HCT116 (cell line): ENCODE measurements around the gene PLEKHA4. TPM values are rescaled to one million over a fixed set of nuclear protein-coding genes. Genes with fewer than 3 reads are reported as not detected.
"Not testable (repeated sequence)": the region's sequence is repeated elsewhere in the genome, so short reads cannot be mapped to it uniquely, and the experiment has no call there.

Experiments
- ATAC-seq: fragments of 200-7000 bp; cut with Tn5 transposase; 2 replicates; pipeline ENCODE4 v1.9.1; 2020; ENCODE audit warnings: mild to moderate bottlenecking, moderate library complexity
- BruUV-seq: library from RNA; stranded (reverse); fragments of 400-500 nt; replicated peaks from 2 replicates; lab custom pipeline; 2021; lab: Mats Ljungman, UMichigan
- CTCF ChIA-PET: fragments of 300-600 bp; sonication (Branson Sonifier 250); formaldehyde crosslinking; loops from one replicate; lab custom pipeline; 2021; ENCODE audit warnings: antibody characterized with exemption; lab: Charles Lee
- POLR2A ChIA-PET: fragments of 300-600, 350-600 bp; sonication (Branson Sonifier 250); formaldehyde crosslinking; loops from one replicate; lab custom pipeline; 2021; ENCODE audit warnings: antibody characterized with exemption; lab: Charles Lee
- RAD21 ChIA-PET, 2 experiments: fragments of 300-600 bp; sonication (Branson Sonifier 250); formaldehyde crosslinking; loops; one replicate each; lab custom pipeline; 2023; ENCODE audit warnings: low total read pairs in 2 of 2; ENCODE audit not compliant: uncharacterized antibody in 2 of 2, unreplicated experiment in 2 of 2, low non-redundant PET in 1 of 2; lab: Charles Lee
- DNase-seq: peaks from one replicate; pipeline ENCODE4 v3.0.0-alpha.2; 2010; ENCODE audit warnings: low read depth, low spot score
- H2AFZ ChIP-seq: fragments of 200-600 bp; shearing (Covaris generic), sonication (generic); 2 replicates; pipeline ENCODE4 v1.6.1; 2017; ENCODE audit warnings: low read depth, mixed run types, mixed read lengths, antibody characterized with exemption, low read length; ENCODE audit not compliant: poor library complexity, severe bottlenecking
- H3K27ac ChIP-seq: 2 replicates; pipeline ENCODE4 v1.5.1; 2012; ENCODE audit warnings: low read depth, low read length
- H3K27me3 ChIP-seq: fragments of 200-600 bp; sonication (generic); 2 replicates; pipeline ENCODE4 v1.6.1; 2016; ENCODE audit warnings: mixed run types, low read length, mixed read lengths; ENCODE audit not compliant: insufficient read depth
- H3K36me3 ChIP-seq, 2 experiments: fragments of 200-500 bp in 1 of 2; fragments of 200-600 bp in 1 of 2; sonication (Bioruptor generic) in 1 of 2; sonication (generic) in 1 of 2; 2 replicates each; pipeline versions ENCODE4 v1.5.1 to v1.6.1; 2014 to 2016; ENCODE audit warnings: low read length in 2 of 2, inconsistent platforms in 1 of 2, mixed read lengths in 1 of 2, mixed run types in 1 of 2; ENCODE audit not compliant: insufficient read depth in 2 of 2, control insufficient read depth in 1 of 2
- H3K4me1 ChIP-seq, 2 experiments: fragments of 200-600 bp in 1 of 2; sonication (generic) in 1 of 2; 2 replicates each; pipeline versions ENCODE4 v1.5.1 to v1.6.1; 2012 to 2017; ENCODE audit warnings: low read length in 2 of 2, inconsistent platforms in 1 of 2, mild to moderate bottlenecking in 1 of 2, mixed read lengths in 1 of 2, mixed run types in 1 of 2, moderate library complexity in 1 of 2; ENCODE audit not compliant: insufficient read depth in 2 of 2, control insufficient read depth in 1 of 2
- H3K4me2 ChIP-seq: fragments of 200-600 bp; sonication (generic); 2 replicates; pipeline ENCODE4 v1.6.1; 2017; ENCODE audit warnings: mixed run types, low read length, mixed read lengths
- H3K4me3 ChIP-seq, 2 experiments: fragments of 200-600 bp in 1 of 2; sonication (generic) in 1 of 2; replicated peaks in 1 of 2; 2 replicates each; pipeline ENCODE4 v1.5.1; 2011 to 2016; ENCODE audit warnings: low read length in 2 of 2, control low read depth in 1 of 2, low read depth in 1 of 2, mild to moderate bottlenecking in 1 of 2, mixed read lengths in 1 of 2, mixed run types in 1 of 2
- H3K79me2 ChIP-seq: fragments of 200-600 bp; sonication (generic); 2 replicates; pipeline ENCODE4 v1.6.1; 2017; ENCODE audit warnings: mild to moderate bottlenecking, mixed run types, low read length, moderate library complexity, mixed read lengths; ENCODE audit not compliant: insufficient read depth
- H3K9ac ChIP-seq: fragments of 200-600 bp; sonication (generic); 2 replicates; pipeline ENCODE4 v1.6.1; 2016; ENCODE audit warnings: low read length, mixed read lengths
- H3K9me2 ChIP-seq: fragments of 200-600 bp; sonication (generic), shearing (Covaris generic); 2 replicates; pipeline ENCODE4 v1.6.1; 2017; ENCODE audit warnings: mixed run types, mild to moderate bottlenecking, moderate library complexity; ENCODE audit not compliant: insufficient read depth
- H3K9me3 ChIP-seq, 2 experiments: fragments of 200-500 bp in 1 of 2; fragments of 200-600 bp in 1 of 2; sonication (Bioruptor generic) in 1 of 2; sonication (generic) in 1 of 2; 2 replicates each; pipeline ENCODE4 v1.6.1; 2014 to 2017; ENCODE audit warnings: low read length in 2 of 2, mixed read lengths in 2 of 2, inconsistent platforms in 1 of 2, low read depth in 1 of 2, mild to moderate bottlenecking in 1 of 2, mixed run types in 1 of 2, moderate library complexity in 1 of 2; ENCODE audit not compliant: control insufficient read depth in 1 of 2, insufficient read depth in 1 of 2
- H4K20me1 ChIP-seq: fragments of 200-600 bp; sonication (generic), shearing (Covaris generic); 2 replicates; pipeline ENCODE4 v1.6.1; 2017; ENCODE audit warnings: mixed run types, mild to moderate bottlenecking, moderate library complexity; ENCODE audit not compliant: insufficient read depth
- CTCF ChIP-seq, 3 experiments: fragments of 200-600 bp in 1 of 3; sonication (generic) in 1 of 3; IDR thresholded peaks in 2 of 3; conservative IDR thresholded peaks in 1 of 3; 2 replicates each; pipeline ENCODE4 v1.5.1; 2012 to 2017; ENCODE audit warnings: low read depth in 2 of 3, low read length in 2 of 3, antibody characterized with exemption in 1 of 3, borderline replicate concordance in 1 of 3, control low read depth in 1 of 3, mild to moderate bottlenecking in 1 of 3, mixed read lengths in 1 of 3, mixed run types in 1 of 3, moderate library complexity in 1 of 3; ENCODE audit not compliant: insufficient read depth in 1 of 3
- EZH2 ChIP-seq: fragments of 200-600 bp; sonication (generic); IDR thresholded peaks from 2 replicates; pipeline ENCODE4 v1.6.1; 2017; ENCODE audit warnings: antibody characterized with exemption, mixed run types
- FOSL1 ChIP-seq: IDR thresholded peaks from 2 replicates; pipeline ENCODE4 v1.6.1; 2012; ENCODE audit warnings: low read depth
- JUND ChIP-seq: IDR thresholded peaks from 2 replicates; pipeline ENCODE4 v1.6.1; 2012
- POLR2AphosphoS5 ChIP-seq: IDR thresholded peaks from 2 replicates; pipeline ENCODE4 v1.6.1; 2011; ENCODE audit warnings: mild to moderate bottlenecking, low read depth, low read length, moderate library complexity
- TCF7L2 ChIP-seq: IDR thresholded peaks from 2 replicates; pipeline ENCODE4 v1.7.0; 2011; ENCODE audit warnings: borderline replicate concordance, inconsistent platforms; ENCODE audit not compliant: insufficient read depth, insufficient read length; ENCODE audit errors: extremely low read depth
- YY1 ChIP-seq: IDR thresholded peaks from 2 replicates; pipeline ENCODE4 v1.6.1; 2011; ENCODE audit warnings: low read length, low read depth, moderate library complexity, mild to moderate bottlenecking; ENCODE audit not compliant: insufficient replicate concordance; ENCODE audit errors: extremely low read depth
- intact Hi-C: fragments of 100-400 bp; cut with micrococcal nuclease; formaldehyde crosslinking; loops from 2 replicates; pipeline ENCODE4 v1.10.0; 2022
- total RNA-seq: library from RNA; stranded (reverse); gene quantifications from one replicate; pipeline ENCODE4 v1.2.1, GENCODE V29; 2021; ENCODE audit not compliant: unreplicated experiment

The PLEKHA4 gene
- total RNA-seq, 1 experiment from 2014 or later = 20.4 TPM

GRCh38 chr19:48876043-48876981, 7.9 kb upstream of the PLEKHA4 start:
- H2AFZ ChIP-seq, RAD21 ChIA-PET, H3K9me2 ChIP-seq, H3K27me3 ChIP-seq, DNase-seq, BruUV-seq, ATAC-seq, intact Hi-C loops, H3K9me3 ChIP-seq: not testable (repeated sequence)
- peak overlapping the region in 1 of 2 experiments; percentile 17; a peak in 2 of 4 replicates for H3K4me3 ChIP-seq
- H3K4me2 ChIP-seq = peak overlapping the region; percentile 89
- CTCF ChIA-PET = interaction anchor here (0.6 to 0.8 kb wide), 2 partner anchors 88 to 616 kb away, joined by 3 to 9 read pairs; no protein-coding TSS in a partner anchor
- peaks cover 16% of the 10 kb centered on the region; the same call in 1 of the 2 replicates for H4K20me1 ChIP-seq
- peak; percentile 44 for TF ChIP-seq POLR2AphosphoS5
- TF ChIP-seq JUND = peak; percentile 61
- TF ChIP-seq FOSL1 = peak; percentile 67
- H3K9ac ChIP-seq = peak overlapping the region; percentile 100
- H3K4me1 ChIP-seq = peaks cover 35 to 44% of the 10 kb centered on the region in 2 experiments
- H3K79me2 ChIP-seq = peaks cover 42% of the 10 kb centered on the region
- peaks cover 13 to 27% of the 10 kb centered on the region in 2 experiments for H3K36me3 ChIP-seq
- POLR2A ChIA-PET = interaction anchor here (0.8 to 1.3 kb wide), 3 partner anchors 24 to 91 kb away, joined by 3 read pairs; partner anchors contain the start of genes DHDH and NUCB1
- peak overlapping the region; percentile 90; the same call in 1 of the 2 replicates for H3K27ac ChIP-seq

GRCh38 chr19:48874303-48875135, 6.1 kb upstream of the PLEKHA4 start:
- Histone ChIP-seq H3K27ac (peak overlapping the region; percentile 90), H3K36me3 (peaks cover 13 to 27% of the 10 kb centered on the region in 2 experiments), H3K4me1 (peaks cover 39 to 49% of the 10 kb centered on the region in 2 experiments), H3K27me3 (no peaks in the 10 kb centered on the region), H3K9ac (peak overlapping the region; percentile 100), H2AFZ (no peak overlapping the region), H3K79me2 (peaks cover 42% of the 10 kb centered on the region), H3K9me2 (no peaks in the 10 kb centered on the region), H3K4me2 (peak overlapping the region; percentile 89), H4K20me1 (peaks cover 16% of the 10 kb centered on the region; the same call in 1 of the 2 replicates), H3K4me3 (peak overlapping the region; percentile 93 to 100), H3K9me3 (no peaks in the 10 kb centered on the region)
- ChIA-PET CTCF (interaction anchor here (1.3 kb wide), 1 partner anchor 96 kb away, joined by 3 read pairs; no protein-coding TSS in a partner anchor), RAD21 (no interaction called here), POLR2A (interaction anchor here (0.6 to 1.4 kb wide), 5 partner anchors 21 to 611 kb away, joined by 3 to 4 read pairs (median 3); no protein-coding TSS in a partner anchor)
- no peak; the same call in 1 of the 2 replicates for TF ChIP-seq POLR2AphosphoS5
- no peak for TF ChIP-seq YY1
- no peak for TF ChIP-seq EZH2
- TF ChIP-seq JUND = no peak
- TF ChIP-seq CTCF (IDR thresholded peaks at IDR 0.05 in 2 of 3, conservative IDR thresholded peaks at IDR 0.05 in 1 of 3; ENCODE audit: borderline replicate concordance in 1 of 3, insufficient read depth in 1 of 3, low read depth in 2 of 3, low read length in 2 of 3) = no peak
- no peak for TF ChIP-seq TCF7L2
- ATAC-seq (no peak), DNase-seq (no peak)
- intact Hi-C loops = loop anchor here (5.0 kb wide), 1 partner anchor 93 kb away; the partner anchor contains the start of gene FTL
- BruUV-seq = no TSS peak
